Mesothelial cell of epicardium (in vitro differentiated cells): ENCODE results near the gene SLC30A7. TPM values are rescaled to one million over a fixed set of nuclear protein-coding genes. Genes with fewer than 3 reads are reported as not detected.
A peak's percentile ranks its signal among the peaks of the same experiment; 100 is the strongest.
"Not testable (repeated sequence)": the region's sequence is repeated elsewhere in the genome, so short reads cannot be mapped to it uniquely, and the experiment has no call there.

Experiments
- DNase-seq, 2 experiments: peaks; one replicate each; pipeline ENCODE4 v3.0.0; 2021; ENCODE audit warnings: low spot score in 2 of 2; ENCODE audit not compliant: unreplicated experiment in 2 of 2
- H3K27ac Mint-ChIP-seq: 2 replicates; pipeline ENCODE4 v1.8.0; 2021; ENCODE audit warnings: mixed read lengths
- H3K27me3 Mint-ChIP-seq: 2 replicates; pipeline ENCODE4 v1.8.0; 2021; ENCODE audit warnings: low read depth, mixed read lengths
- H3K36me3 Mint-ChIP-seq: 2 replicates; pipeline ENCODE4 v1.8.0; 2021; ENCODE audit warnings: mixed read lengths
- H3K4me1 Mint-ChIP-seq: 2 replicates; pipeline ENCODE4 v1.8.0; 2021; ENCODE audit warnings: mixed read lengths
- H3K4me3 Mint-ChIP-seq: 2 replicates; pipeline ENCODE4 v1.8.0; 2021; ENCODE audit warnings: mild to moderate bottlenecking, moderate library complexity, mixed read lengths
- H3K9me3 Mint-ChIP-seq: 2 replicates; pipeline ENCODE4 v1.8.0; 2021; ENCODE audit warnings: mixed read lengths
- CTCF ChIP-seq: fragments of 200-600 bp; sonication (generic); IDR thresholded peaks from one replicate; pipeline ENCODE4 v1.5.0; 2021; ENCODE audit warnings: antibody characterized with exemption; ENCODE audit not compliant: unreplicated experiment
- total RNA-seq: library from RNA; stranded (reverse); gene quantifications from 3 replicates; pipeline ENCODE4 v1.2.1, GENCODE V29; 2021

Gene SLC30A7
- 40.8 to 43.5 TPM (median 41.4 TPM) in 3 replicates for total RNA-seq

GRCh38 chr1:100895540-100896480 is at the start of gene SLC30A7:
TSS of gene SLC30A7 (plus strand) at chr1:100896090. CDS start at chr1:100896263, 173 bp downstream.
- Mint-ChIP-seq H3K4me1 (peaks cover 38% of the 10 kb centered on the region), H3K36me3 (peaks cover 20% of the 10 kb centered on the region), H3K9me3 (peaks cover 6% of the 10 kb centered on the region), H3K27ac (peak within 1 kb of the TSS; percentile 98), H3K27me3 (no peaks in the 10 kb centered on the region), H3K4me3 (peak within 1 kb of the TSS; percentile 99)
- peak; percentile 85 to 97 for DNase-seq
- no peak for TF ChIP-seq CTCF

- peaks cover 9% of the 10 kb centered on the region for H3K9me3 Mint-ChIP-seq
- no peak for TF ChIP-seq CTCF
Measured at GRCh38 chr1:100847361-100848082, 48.4 kb upstream of the SLC30A7 start.

GRCh38 chr1:100851726-100852125 is 44.2 kb upstream of the SLC30A7 start:
- Mint-ChIP-seq H3K4me3 (no peak overlapping the region), H3K4me1 (no peaks in the 10 kb centered on the region), H3K27ac (no peak overlapping the region), H3K9me3 (peaks cover 13% of the 10 kb centered on the region), H3K27me3 (peaks cover 20% of the 10 kb centered on the region), H3K36me3 (no peaks in the 10 kb centered on the region)
- no peak for TF ChIP-seq CTCF
- no peak for DNase-seq

More at GRCh38 chr1:100847361-100848082, 48.4 kb upstream of the SLC30A7 start:
- Mint-ChIP-seq H3K27ac (no peak overlapping the region), H3K4me1 (no peaks in the 10 kb centered on the region), H3K4me3 (no peak overlapping the region), H3K27me3 (peaks cover 25% of the 10 kb centered on the region), H3K36me3 (no peaks in the 10 kb centered on the region)
- DNase-seq: no peak

GRCh38 chr1:100852976-100853375 is 42.9 kb upstream of the SLC30A7 start:
- Mint-ChIP-seq H3K4me3 (no peak overlapping the region), H3K27ac (no peak overlapping the region), H3K4me1 (no peaks in the 10 kb centered on the region), H3K36me3 (no peaks in the 10 kb centered on the region), H3K9me3 (peaks cover 15% of the 10 kb centered on the region), H3K27me3 (peaks cover 18% of the 10 kb centered on the region)
- no peak for DNase-seq
- no peak for TF ChIP-seq CTCF

GRCh38 chr1:100855116-100855515 is 40.8 kb upstream of the SLC30A7 start:
- not testable (repeated sequence) for H3K27ac Mint-ChIP-seq, H3K4me3 Mint-ChIP-seq, DNase-seq, H3K36me3 Mint-ChIP-seq, H3K4me1 Mint-ChIP-seq, H3K27me3 Mint-ChIP-seq
- H3K9me3 Mint-ChIP-seq: peaks cover 15% of the 10 kb centered on the region
